Measurements from ENCODE around the gene DOCK3.
"Not testable (repeated sequence)": the region's sequence is repeated elsewhere in the genome, so short reads cannot be mapped to it uniquely, and the experiment has no call there.

DNA sequence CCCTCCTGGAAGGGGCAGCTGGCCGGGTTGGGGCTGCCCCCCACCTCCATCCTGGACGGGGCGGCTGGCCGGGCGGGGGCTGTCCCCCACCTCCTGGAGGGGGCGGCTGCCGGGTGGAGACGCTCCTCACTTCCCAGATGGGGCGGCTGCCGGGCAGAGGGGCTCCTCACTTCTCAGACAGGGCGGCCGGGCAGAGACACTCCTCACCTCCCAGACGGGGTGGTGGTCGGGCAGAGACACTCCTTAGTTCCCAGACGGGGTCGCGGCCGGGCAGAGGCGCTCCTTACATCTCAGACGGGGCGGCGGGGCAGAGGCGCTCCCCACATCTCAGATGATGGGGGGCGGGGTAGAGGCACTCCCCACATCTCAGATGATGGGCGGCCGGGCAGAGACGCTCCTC, 129.1 kb downstream of the DOCK3 start:
- TF ChIP-seq, protein P1, sequence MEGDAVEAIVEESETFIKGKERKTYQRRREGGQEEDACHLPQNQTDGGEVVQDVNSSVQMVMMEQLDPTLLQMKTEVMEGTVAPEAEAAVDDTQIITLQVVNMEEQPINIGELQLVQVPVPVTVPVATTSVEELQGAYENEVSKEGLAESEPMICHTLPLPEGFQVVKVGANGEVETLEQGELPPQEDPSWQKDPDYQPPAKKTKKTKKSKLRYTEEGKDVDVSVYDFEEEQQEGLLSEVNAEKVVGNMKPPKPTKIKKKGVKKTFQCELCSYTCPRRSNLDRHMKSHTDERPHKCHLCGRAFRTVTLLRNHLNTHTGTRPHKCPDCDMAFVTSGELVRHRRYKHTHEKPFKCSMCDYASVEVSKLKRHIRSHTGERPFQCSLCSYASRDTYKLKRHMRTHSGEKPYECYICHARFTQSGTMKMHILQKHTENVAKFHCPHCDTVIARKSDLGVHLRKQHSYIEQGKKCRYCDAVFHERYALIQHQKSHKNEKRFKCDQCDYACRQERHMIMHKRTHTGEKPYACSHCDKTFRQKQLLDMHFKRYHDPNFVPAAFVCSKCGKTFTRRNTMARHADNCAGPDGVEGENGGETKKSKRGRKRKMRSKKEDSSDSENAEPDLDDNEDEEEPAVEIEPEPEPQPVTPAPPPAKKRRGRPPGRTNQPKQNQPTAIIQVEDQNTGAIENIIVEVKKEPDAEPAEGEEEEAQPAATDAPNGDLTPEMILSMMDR (IDR thresholded peaks at IDR 0.05; ENCODE audit: low read depth, low read length): not testable (repeated sequence)
- not testable (repeated sequence) for TF ChIP-seq EZH2phosphoT487 (IDR thresholded peaks at IDR 0.05; ENCODE audit: low read depth)
